Skeletal muscle tissue (tissue), 4 donors: Measurements from ENCODE around the gene CHST1. TPM values are rescaled to one million over a fixed set of nuclear protein-coding genes. Genes with fewer than 3 reads are reported as not detected.
A peak's percentile ranks its signal among the peaks of the same experiment; 100 is the strongest.

ENCODE experiments used
- H3K27ac ChIP-seq: one replicate; pipeline ENCODE4 v1.7.0; 2013; ENCODE audit warnings: mild to moderate bottlenecking, low read depth, low read length, inconsistent platforms
- H3K27me3 ChIP-seq, 3 donors: one replicate each; pipeline ENCODE4 v1.7.0; 2013; ENCODE audit warnings: low read length in 3 of 3; ENCODE audit not compliant: control insufficient read depth in 3 of 3, insufficient read depth in 3 of 3
- H3K36me3 ChIP-seq, 3 donors: one replicate each; pipeline ENCODE4 v1.7.0; 2013; ENCODE audit warnings: low read length in 3 of 3; ENCODE audit not compliant: control insufficient read depth in 3 of 3, insufficient read depth in 3 of 3
- H3K4me1 ChIP-seq, 3 donors: one replicate each; pipeline ENCODE4 v1.7.0; 2013; ENCODE audit warnings: low read length in 3 of 3, mild to moderate bottlenecking in 3 of 3; ENCODE audit not compliant: control insufficient read depth in 3 of 3, insufficient read depth in 3 of 3
- H3K4me3 ChIP-seq, 3 donors: one replicate each; pipeline ENCODE4 v1.7.0; 2013; ENCODE audit warnings: low read length in 3 of 3
- H3K9ac ChIP-seq, 3 donors: one replicate each; pipeline ENCODE4 v1.7.0; 2013; ENCODE audit warnings: low read length in 3 of 3, mild to moderate bottlenecking in 3 of 3, moderate library complexity in 2 of 3, low read depth in 1 of 3
- H3K9me3 ChIP-seq, 3 donors: one replicate each; pipeline ENCODE4 v1.7.0; 2013; ENCODE audit warnings: low read length in 3 of 3; ENCODE audit not compliant: control insufficient read depth in 3 of 3
- total RNA-seq: library from RNA; depleted of rRNA; stranded (reverse); fragments of >200 nt; gene quantifications from one replicate; pipeline ENCODE4 v1.2.3, GENCODE V29; 2014
- donor health status: Osteomylitis.

CHST1 gene
- 3.1 TPM for total RNA-seq

DNA sequence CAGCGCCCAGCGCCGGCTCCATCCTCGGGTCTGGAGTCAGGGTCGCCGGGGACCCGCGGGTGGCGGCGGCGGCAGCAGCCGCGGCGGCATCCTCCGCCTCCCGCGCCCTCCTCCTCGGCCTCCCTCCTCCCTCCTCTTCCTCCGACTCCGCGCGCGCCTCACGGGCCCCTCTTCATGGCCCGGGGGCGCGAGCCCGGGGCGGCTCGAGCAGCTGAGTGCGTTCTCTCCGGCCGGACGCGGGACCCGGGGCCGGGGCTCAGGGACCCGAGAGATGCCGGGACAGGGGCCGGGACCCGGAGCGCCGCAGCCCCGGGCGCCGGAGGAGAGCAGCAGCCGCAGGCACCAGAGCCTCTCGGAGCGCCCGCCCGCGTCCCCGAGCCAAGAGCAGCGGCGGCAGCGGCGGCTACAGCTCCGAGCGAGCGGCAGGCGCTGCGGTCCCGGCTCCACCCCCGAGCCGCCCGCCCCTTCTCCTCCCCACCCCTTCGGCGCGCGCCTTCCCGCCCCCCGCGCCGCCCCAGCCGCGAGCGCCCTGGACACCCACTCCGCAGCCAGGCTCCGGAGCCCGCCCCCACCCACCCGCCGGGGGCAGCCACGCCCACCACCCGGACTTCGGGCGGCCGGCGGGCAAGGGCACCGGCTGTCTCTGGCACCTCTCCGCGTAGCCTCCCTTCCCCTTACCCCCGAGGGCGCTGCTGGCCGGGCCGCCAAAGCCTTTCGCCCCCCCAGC is at the start of gene CHST1:
Gene CHST1 (minus strand): TSS at position 417 of the 727 bp plus-strand sequence. CDS start 14,699 bp downstream, outside the sequence.
- Histone ChIP-seq H3K27ac (no peak within 1 kb of the TSS), H3K27me3 (peaks cover 17 to 38% (median 29%) of the 10 kb centered on the region in 3 donors), H3K9ac (peak within 1 kb of the TSS in 2 of 3 donors; percentile 59 to 60), H3K9me3 (no peaks in the 10 kb centered on the region), H3K4me3 (peak within 1 kb of the TSS; percentile 59 to 68 (median 65)), H3K4me1 (peaks cover 20 to 32% (median 27%) of the 10 kb centered on the region in 3 donors), H3K36me3 (no peaks in the 10 kb centered on the region)

DNA sequence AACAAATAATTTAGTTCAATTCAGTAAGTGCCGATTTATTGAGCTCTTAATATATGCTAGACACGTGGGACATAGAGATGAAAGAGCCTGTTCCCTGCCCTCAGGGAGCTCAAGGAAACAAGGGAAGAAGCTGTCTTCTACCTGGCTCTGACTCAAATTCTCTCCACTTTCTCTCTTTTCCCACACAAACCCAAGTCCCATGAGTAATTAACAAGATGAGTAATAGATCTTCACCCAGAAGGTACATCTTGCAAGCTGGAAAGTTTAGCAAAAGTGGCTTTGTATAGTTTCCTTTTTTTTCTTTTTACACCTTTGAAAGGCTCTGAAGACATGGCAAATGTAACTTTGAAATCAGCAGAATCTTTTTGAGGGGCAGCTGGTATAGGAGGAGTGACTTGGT is 48.2 kb upstream of the CHST1 start:
- Histone ChIP-seq H3K9ac (no peak overlapping the region), H3K9me3 (no peaks in the 10 kb centered on the region), H3K4me1 (no peaks in the 10 kb centered on the region), H3K36me3 (no peaks in the 10 kb centered on the region), H3K4me3 (no peak overlapping the region), H3K27me3 (peaks cover 0 to 4% (median 3%) of the 10 kb centered on the region in 3 donors), H3K27ac (no peak overlapping the region)

DNA sequence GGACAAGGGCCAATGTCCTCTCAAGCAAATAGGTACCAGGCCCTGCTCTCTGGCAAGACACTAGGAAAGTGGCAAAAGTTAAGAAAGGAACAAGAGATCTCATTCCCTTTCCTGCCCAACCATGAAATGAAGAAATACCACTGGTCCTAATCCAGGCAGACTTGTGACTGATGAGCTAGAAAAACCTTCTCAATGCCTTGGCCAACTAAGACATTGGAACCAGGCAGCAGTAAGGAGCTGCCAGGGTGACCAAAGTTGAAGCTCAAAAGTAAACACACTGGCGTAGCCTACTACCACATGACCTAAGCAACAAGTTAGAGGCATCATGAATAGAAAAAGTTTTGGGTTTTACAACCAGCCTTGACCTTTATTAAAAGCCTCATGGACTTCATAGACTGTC is 45.1 kb upstream of the CHST1 start:
- Histone ChIP-seq H3K27me3 (peaks cover 4 to 5% (median 4%) of the 10 kb centered on the region in 3 donors), H3K27ac (no peak overlapping the region), H3K4me3 (no peak overlapping the region), H3K4me1 (no peaks in the 10 kb centered on the region), H3K9ac (no peak overlapping the region), H3K9me3 (no peaks in the 10 kb centered on the region), H3K36me3 (no peaks in the 10 kb centered on the region)

DNA sequence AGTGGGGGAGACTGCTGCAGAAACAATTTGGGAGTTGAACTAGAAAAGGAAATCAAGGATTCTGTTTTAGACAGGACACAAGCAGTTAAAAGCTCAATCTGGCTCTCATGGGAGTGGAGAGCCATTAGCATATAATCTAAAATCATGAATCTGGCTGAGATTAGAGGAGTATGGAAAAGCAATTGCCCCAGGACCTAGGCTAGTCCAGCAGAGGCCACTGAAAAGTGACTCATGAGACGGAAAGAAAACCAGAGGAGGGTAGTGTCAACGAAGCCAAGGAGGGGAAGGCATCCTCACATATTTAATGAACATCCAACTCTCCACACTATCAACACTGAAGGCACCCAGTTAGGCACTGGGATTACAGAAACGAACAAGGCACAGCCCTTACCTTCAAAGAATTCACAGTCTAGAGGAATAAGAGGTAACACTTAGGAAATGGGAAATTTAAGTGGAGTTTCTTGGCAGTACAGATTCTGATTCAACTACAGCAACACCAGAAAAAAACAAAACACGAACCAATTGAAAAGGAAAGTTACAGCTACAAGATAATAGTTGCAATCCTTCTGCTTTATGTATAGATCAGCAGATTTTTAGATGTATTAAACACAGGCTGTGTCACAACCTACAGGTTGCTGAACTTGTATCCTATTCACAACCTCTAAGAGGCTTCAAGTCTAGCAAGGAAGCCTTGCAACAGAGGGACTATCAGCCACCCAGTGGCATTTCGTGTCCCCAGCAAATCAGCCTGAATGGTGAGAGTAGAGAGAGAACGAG is 43.7 kb upstream of the CHST1 start:
- Histone ChIP-seq H3K4me3 (no peak overlapping the region), H3K36me3 (no peaks in the 10 kb centered on the region), H3K4me1 (no peaks in the 10 kb centered on the region), H3K27ac (no peak overlapping the region), H3K9ac (no peak overlapping the region), H3K27me3 (peaks cover 4 to 5% (median 4%) of the 10 kb centered on the region in 3 donors), H3K9me3 (no peaks in the 10 kb centered on the region)

DNA sequence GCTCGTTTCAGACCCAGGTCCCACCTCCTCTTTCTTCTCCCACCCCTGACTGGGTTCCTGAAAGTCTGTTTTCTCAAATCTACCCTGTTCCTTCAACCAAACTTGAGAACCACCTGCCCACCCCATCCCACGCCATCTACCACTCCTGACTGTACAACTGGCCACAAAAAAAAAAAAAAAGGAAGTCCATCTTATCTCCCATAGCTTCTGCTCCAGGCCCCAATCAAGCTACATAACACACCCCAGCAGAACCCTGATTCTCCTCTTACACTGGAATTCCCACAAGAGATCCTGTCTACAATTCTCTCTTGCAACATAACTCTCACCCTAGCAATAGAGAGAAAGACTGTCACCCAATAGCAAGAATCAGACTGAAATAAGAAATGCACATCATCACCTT is 39.2 kb upstream of the CHST1 start:
- Histone ChIP-seq H3K4me3 (no peak overlapping the region), H3K4me1 (no peaks in the 10 kb centered on the region)

GRCh38 chr11:45704133-45704532 is 38.7 kb upstream of the CHST1 start:
- Histone ChIP-seq H3K27me3 (peaks cover 5 to 13% (median 7%) of the 10 kb centered on the region in 3 donors), H3K9ac (no peak overlapping the region), H3K9me3 (no peaks in the 10 kb centered on the region), H3K4me3 (no peak overlapping the region), H3K27ac (no peak overlapping the region), H3K36me3 (no peaks in the 10 kb centered on the region), H3K4me1 (no peaks in the 10 kb centered on the region)

More for the DNA sequence above, 39.2 kb upstream of the CHST1 start:
- H3K27ac ChIP-seq: no peak overlapping the region
- no peak overlapping the region for H3K9ac ChIP-seq
- no peaks in the 10 kb centered on the region for H3K36me3 ChIP-seq
- H3K27me3 ChIP-seq: peaks cover 5 to 10% (median 7%) of the 10 kb centered on the region in 3 donors
- no peaks in the 10 kb centered on the region for H3K9me3 ChIP-seq

DNA sequence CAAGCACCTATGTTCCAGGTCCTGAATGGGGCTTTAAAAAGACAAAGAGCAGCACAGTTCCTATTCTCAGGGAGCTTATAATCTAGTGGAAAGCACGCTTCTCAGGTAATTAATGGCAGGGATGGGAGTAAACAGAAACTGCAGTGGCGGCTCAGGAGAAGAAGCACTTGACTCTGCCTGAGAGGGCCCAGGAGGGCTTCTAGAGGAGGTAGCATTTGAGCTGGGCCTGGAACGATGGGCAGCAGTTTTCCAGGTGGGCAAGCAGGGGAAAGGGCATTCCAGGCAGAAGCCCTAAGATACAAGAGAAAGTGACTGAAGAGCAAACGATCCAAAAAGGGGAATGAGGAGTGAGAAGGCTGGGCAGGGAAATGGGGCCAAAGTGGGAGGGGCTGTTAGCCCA is 37.1 kb upstream of the CHST1 start:
- H3K27ac ChIP-seq: no peak overlapping the region
- no peaks in the 10 kb centered on the region for H3K4me1 ChIP-seq
- H3K9ac ChIP-seq: no peak overlapping the region
- H3K4me3 ChIP-seq: no peak overlapping the region
- H3K36me3 ChIP-seq: no peaks in the 10 kb centered on the region
- peaks cover 4 to 13% (median 5%) of the 10 kb centered on the region in 3 donors for H3K27me3 ChIP-seq
- no peaks in the 10 kb centered on the region for H3K9me3 ChIP-seq

DNA sequence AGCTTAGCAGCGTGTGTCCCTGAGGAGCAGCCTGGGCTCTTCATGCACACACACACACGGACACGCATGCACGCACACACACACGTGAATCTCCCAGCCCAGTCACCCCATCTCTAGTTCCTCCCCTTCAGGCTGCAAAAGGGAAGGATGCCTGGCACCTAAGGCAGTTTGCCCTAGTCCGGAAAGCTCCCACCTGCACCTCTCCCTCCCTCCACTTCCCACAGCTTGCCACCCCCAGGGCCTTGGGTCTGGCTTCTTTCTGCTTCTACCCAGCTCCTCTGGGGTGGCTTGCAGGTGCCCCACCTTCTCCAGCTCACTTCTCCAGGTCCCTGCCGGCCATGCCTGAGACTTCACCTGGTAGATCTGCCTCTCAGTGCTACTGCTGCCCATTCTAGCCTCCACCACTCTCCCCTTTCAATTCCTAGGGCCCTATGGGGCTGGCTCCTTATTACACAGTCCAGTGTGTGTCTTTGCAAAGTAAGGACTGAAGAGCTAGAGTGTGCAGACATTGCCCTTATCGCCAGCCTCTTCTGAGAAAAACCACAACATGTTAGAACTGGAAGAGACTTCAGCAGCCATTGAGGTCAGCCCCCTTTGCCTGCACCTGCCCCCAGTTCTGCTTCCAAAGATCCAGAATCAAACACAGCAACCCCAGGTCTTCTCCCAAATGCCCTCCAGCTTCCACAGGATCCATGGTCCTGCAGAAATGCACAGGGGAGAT is 33.5 kb upstream of the CHST1 start:
- no peaks in the 10 kb centered on the region for H3K9me3 ChIP-seq
- H3K4me1 ChIP-seq: no peaks in the 10 kb centered on the region
- H3K4me3 ChIP-seq: no peak overlapping the region
- H3K27ac ChIP-seq: no peak overlapping the region
- peaks cover 4 to 12% (median 5%) of the 10 kb centered on the region in 3 donors for H3K27me3 ChIP-seq
- H3K9ac ChIP-seq: no peak overlapping the region
- H3K36me3 ChIP-seq: no peaks in the 10 kb centered on the region

- Histone ChIP-seq H3K36me3 (no peaks in the 10 kb centered on the region), H3K27ac (no peak overlapping the region), H3K9ac (no peak overlapping the region), H3K27me3 (peaks cover 0 to 5% (median 0%) of the 10 kb centered on the region in 3 donors), H3K9me3 (no peaks in the 10 kb centered on the region), H3K4me1 (no peaks in the 10 kb centered on the region), H3K4me3 (no peak overlapping the region)
Measured at GRCh38 chr11:45692808-45693453, 27.5 kb upstream of the CHST1 start.
